Tibial nerve (tissue), 3 donors: Measurements from ENCODE around the gene NKIRAS2.
A peak's percentile ranks its signal among the peaks of the same experiment; 100 is the strongest.

Experiments
- POLR2A ChIP-seq, 2 donors: fragments of 450-650 bp; IDR thresholded peaks; one replicate each; pipeline ENCODE4 v1.6.1; 2017; ENCODE audit warnings: antibody characterized with exemption in 2 of 2, mild to moderate bottlenecking in 2 of 2, moderate library complexity in 2 of 2
- TF ChIP-seq, protein P1 (sequence below), 5 experiments: fragments of 200-600 bp in 3 of 5; fragments of 450-650 bp in 2 of 5; sonication (generic) in 3 of 5; IDR thresholded peaks; one replicate each; pipeline ENCODE4 v1.5.1; 2016 to 2019; ENCODE audit warnings: antibody characterized with exemption in 5 of 5, mild to moderate bottlenecking in 3 of 5, moderate library complexity in 2 of 5

GRCh38 chr17:42050393-42051012 lies 30.6 kb downstream of the NKIRAS2 start, which contains the start of gene C17orf113:
- no peak for TF ChIP-seq POLR2A (IDR thresholded peaks at IDR 0.05)
- TF ChIP-seq, protein P1, sequence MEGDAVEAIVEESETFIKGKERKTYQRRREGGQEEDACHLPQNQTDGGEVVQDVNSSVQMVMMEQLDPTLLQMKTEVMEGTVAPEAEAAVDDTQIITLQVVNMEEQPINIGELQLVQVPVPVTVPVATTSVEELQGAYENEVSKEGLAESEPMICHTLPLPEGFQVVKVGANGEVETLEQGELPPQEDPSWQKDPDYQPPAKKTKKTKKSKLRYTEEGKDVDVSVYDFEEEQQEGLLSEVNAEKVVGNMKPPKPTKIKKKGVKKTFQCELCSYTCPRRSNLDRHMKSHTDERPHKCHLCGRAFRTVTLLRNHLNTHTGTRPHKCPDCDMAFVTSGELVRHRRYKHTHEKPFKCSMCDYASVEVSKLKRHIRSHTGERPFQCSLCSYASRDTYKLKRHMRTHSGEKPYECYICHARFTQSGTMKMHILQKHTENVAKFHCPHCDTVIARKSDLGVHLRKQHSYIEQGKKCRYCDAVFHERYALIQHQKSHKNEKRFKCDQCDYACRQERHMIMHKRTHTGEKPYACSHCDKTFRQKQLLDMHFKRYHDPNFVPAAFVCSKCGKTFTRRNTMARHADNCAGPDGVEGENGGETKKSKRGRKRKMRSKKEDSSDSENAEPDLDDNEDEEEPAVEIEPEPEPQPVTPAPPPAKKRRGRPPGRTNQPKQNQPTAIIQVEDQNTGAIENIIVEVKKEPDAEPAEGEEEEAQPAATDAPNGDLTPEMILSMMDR (IDR thresholded peaks at IDR 0.05) = peak in 4 of 5 experiments; percentile 16 to 58 (median 50)
